T47D (cell line): ENCODE data around the gene CCDC89.
"Not testable (repeated sequence)": the region's sequence is repeated elsewhere in the genome, so short reads cannot be mapped to it uniquely, and the experiment has no call there.

Source experiments
- DNase-seq, 2 experiments: peaks; one replicate each; pipeline versions ENCODE4 v3.0.0 to v3.0.0-alpha.2; 2011 to 2012; ENCODE audit warnings: low read depth in 1 of 2, low spot score in 1 of 2
- JUND ChIP-seq: IDR thresholded peaks from 2 replicates; pipeline ENCODE4 v1.6.1; 2012; ENCODE audit warnings: low read depth
- in situ Hi-C: cut with HindIII; loops from 2 replicates; pipeline ENCODE4 v1.10.0; 2016; ENCODE audit warnings: low sequenced_read_pairs, low pct_unique_long_range_greater_than_20kb

CCDC89 gene

DNA sequence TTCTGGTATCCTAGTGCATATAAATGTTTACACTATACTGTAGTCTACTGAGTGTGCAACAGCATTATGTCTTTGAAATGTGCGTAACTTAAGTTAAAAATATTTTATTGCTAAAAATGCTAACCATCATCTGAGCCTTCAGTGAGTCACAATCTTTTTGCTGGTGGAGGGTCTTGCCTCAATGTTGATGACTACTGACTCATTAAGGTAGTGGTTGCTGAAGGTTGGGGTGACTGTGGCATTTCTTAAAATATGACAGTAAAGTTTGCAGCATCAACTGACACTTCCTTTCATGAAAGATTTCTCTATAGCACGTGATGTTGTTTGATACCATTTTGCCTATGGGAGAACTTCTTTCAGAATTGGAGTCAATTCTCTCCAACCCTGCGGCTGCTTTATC, 12.6 kb downstream of the CCDC89 start:
- no peak for DNase-seq
- in situ Hi-C loops = no loop called here
- TF ChIP-seq JUND = no peak

DNA sequence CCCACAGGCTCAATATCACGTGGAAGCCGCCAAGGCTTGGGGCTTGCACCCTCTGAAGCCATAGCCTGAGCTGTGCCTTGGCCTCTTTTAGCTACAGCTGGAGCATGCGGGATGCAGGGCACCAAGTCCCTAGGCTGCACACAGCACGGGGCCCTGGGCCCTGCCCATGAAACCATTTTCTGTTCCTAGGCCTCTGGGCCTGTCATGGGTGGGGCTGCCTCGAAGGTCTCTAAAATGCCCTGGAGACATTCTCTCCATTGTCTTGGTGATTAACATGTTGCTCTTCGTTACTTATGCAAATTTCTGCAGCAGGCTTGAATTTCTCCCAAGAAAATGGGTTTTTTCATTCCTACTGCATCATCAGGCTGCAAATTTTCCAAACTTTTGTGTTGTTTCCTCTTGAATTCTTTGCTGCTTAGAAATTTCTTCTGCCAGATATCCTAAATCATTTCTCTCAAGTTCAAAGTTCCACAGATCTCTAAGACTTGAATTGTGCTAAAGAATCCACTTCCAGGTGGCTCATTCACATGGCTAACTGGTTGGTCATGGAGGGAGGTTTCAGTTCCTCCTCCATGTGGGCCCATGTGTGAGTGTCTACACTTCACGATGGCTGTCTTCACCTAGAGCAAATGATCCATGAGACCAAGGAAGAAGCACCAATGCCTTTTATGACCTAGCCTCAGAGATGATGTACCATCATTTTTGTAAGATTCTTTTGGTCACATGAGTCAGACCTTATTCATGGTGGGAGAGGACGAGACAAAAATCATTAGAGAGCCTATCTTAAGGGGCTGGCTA, 13.7 kb downstream of the CCDC89 start:
- no peak for DNase-seq
- in situ Hi-C loops = no loop called here
- no peak for TF ChIP-seq JUND

DNA sequence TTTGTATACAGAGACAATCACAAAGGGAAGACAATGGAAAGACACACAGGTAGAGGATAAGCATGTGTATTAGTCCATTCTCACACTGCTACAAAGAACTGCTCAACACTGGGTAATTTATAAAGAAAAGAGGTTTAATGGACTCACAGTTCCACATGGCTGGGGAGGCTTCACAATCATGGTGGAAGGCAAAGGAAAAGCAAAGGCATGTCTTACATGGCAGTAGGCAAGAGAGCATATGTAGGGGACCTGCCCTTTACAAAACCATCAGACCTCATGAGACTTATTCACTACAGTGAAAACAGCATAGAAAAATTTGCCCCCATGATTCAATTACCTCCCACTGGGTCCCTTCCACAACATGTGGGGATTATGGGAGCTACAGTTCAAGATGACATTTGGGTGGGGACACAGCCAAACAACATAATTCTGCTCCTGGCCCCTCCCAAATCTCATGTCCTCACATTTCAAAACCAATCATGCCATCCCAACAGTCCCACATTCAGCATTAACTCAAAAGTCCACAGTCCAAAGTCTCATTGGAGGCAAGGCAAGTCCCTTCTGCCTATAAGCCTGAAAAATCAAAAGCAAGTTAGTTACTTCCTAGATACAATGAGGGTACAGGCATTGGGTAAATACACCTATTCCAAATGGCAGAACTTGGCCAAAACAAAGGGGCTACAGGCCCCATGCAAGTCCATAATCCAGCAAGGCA, 14.9 kb downstream of the CCDC89 start:
- in situ Hi-C loops = not testable (repeated sequence)

DNA sequence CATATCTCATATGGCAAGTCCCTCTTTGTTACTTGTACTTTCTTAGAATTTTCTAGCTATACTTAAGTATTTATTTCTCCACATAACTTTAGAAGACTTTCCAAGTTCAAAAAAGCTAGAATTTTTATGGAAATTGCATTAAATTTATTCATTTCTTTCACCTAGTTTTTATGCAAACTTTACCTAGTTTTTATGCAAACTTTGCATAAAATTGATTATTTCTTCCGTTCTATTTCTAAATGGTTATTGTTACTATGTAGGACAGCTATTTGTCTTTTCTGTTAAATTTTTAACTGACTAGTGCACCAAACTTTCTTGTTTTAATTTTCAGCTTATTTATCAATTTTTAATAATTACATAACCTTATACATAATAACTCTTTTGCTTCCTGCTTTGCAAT, 17.8 kb downstream of the CCDC89 start:
- no peak for DNase-seq
- TF ChIP-seq JUND = no peak
- in situ Hi-C loops = no loop called here

More for the DNA sequence above, 14.9 kb downstream of the CCDC89 start:
- not testable (repeated sequence) for DNase-seq

DNA sequence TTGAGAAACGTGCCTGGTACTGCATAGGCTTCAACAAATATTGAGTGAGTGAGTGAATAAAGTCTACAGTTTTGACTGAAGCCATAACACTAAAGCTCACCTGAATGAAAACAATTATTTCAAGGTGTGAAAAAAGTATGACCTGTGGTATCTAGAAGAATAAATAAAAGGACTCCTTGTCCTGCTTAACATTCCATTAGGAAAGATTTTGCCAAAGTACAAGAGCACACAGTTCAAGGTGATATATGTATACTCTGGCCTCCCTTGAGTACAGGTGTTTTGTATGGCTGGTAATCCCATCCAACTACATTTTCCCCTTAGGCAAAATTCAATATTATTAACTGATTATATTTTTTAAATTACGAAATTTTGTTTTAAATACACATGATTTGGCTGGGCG, 19.3 kb downstream of the CCDC89 start:
- in situ Hi-C loops = no loop called here
- TF ChIP-seq JUND = no peak
- DNase-seq = no peak

DNA sequence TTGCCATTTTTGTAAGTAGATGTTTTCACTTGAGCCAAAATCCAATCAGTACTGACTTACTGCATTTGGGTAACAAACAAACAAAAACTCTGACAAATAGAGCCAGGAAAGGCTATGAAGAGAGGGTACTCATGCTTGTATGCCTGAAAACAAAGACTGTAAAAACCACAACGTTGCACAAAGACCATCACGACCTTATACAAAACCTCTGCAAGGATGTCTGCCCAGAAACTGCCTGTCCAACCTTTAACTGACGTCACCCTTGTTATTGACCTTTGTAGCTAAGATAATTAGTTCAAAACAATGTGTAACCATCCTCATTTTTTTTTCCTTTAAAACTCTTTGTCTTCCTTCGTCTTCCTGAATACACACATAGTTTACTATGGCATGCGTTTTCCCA, 20.3 kb downstream of the CCDC89 start:
- in situ Hi-C loops = no loop called here
- no peak for TF ChIP-seq JUND
- DNase-seq = no peak

DNA sequence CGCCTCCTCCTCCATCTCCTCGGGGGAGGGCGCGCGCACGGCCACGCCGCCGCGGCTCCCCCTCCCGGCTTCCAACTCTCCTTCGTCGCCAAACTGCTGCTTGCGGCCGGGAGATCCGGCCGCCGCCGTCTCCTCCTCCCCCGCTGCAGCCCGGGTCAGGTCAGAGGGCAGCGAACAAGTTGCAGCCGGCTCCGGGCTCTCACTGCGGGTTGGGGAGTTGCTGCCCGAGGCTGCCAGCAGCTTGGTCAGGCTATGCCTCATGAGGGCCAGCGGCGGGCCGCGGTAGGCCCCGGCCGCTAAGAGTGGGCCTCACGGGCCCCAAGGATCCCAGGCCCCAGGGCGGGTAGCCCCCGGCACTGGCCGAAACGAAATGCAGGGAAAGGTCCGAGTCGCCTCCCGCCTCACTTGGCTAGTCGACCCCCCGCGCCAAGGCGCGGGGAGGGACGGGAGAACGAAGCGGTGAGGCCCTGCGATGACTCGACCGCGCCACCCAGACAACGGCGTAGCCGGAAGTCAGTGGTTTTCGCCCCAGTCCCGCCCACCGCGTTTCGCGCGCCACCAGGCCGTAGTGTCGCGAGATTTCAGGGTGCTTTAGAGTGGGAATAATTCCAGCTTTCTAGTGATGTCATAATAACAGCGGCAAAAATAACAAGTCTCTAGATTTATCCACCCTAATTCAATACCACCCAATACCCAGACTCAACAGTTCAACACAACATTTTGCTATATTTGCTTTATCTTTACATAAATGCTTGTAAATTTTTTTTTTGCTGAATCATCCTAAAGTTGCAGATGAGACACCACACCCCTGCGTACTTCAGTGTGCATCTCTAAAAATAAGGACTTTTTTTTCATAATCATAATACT, 21.1 kb downstream of the CCDC89 start, which contains the start of gene CREBZF:
Gene CREBZF, minus strand, starts transcription at position 515 of the 867 bp plus-strand sequence. Its CDS starts 254 bp downstream, at position 261.
- in situ Hi-C loops = no loop called here
- DNase-seq = peak; percentile 95 to 97
- no peak for TF ChIP-seq JUND

DNA sequence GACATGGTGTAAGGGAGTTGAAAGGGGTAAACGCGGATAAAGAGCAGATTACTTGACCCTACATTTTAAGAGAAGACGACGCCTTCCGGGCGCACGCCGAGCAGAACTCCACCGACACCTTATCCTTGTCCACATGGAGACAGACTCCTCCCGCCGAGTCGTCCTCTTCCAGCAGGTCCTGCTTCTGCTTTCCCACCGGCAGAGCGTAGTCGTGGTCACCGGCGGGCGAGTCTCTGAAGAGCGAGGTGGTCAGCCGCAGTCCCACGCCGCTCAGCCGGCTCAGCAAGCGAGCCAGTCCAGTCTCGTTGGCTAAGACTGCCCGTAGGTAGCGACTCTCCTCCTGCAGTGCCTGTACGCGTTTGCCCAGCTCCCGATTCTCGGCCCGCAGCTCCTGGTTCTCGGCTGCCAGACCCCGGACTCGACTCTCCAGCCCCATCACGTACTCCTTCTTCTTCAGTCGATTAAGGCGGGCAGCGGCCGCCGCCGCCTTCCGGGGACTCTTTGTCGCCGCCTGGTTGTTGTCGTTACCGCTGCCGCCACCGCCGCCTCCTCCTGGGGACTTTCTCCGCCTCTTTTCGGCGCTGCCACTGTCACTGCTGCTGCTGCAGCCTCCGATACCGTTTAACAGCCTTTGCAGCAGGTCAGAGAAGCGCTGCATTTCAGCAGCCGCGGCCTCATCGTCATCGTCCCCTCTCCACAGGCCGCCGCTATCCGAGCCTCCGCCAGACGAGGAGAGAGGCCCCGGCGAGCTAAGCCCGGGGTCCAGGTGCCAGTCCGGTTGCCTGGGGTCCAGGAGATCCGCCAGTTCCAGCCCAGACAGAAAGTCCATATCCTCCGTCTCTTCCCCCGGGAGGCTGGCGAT, 22.0 kb downstream of the CCDC89 start:
- DNase-seq = peak; percentile 81 to 84
- in situ Hi-C loops = no loop called here
- no peak for TF ChIP-seq JUND

DNA sequence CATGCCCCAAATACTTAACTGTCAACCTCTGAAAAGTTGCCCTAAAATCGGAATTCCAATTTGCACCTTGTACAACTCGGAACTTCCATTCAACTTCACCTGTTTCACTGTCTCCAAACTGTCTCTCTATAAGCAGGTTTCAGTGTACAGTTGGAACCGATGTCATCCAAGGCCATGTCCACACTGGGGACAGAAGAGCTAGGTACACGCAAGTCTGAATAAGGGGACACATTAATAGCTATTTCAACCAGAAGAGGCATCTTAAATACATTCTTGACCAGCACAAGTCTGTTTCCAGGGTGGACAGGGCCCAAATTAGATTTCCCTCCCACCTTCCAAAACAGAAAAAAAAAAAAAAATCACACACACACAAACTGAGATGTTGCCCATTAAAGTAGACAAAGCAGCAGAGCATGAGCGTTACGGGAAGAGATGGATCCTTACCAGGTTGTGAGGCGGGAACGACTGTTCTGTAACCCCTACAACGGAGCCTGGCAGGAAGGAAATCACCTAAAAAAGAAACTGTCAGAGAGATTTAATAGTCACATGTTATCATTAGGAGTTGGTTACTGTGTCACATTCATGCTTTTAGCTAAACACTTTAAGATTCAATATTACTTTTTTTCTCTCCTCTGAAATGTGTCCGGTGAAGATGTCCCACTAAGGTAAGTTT, 22.8 kb downstream of the CCDC89 start:
- no peak for DNase-seq
- in situ Hi-C loops = no loop called here
- no peak for TF ChIP-seq JUND

DNA sequence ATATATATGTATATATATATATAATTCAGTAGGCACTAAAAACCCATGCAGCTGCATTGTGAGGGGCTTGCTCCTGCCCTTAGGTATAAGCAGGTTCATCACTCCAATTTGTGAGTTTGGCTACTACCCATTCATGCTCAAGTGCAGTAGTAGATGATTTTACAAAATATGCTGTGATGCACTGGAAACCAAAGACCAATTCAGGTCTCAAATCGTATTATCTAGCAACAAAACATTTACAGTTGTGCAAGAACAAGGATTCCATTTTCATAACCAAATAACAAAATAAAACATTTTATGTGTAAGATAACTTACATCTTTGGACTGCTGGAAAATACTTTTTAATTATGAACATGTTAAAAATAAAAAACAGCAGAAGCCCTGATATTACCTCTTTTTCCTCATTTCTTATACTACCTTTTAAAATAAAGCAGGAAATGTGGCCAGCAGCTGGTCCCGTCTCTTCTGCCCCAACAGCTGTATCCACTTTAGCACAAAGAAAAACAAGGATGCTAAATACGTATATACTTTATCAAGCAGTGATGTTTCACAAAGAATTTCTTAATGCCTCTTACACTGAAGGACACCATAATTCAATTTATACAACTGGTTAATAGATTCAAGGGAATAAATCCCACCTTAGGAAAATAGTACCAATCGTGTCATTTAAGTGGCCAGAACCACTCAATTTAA, 23.9 kb downstream of the CCDC89 start:
- no peak for DNase-seq
- no peak for TF ChIP-seq JUND
- in situ Hi-C loops = no loop called here

DNA sequence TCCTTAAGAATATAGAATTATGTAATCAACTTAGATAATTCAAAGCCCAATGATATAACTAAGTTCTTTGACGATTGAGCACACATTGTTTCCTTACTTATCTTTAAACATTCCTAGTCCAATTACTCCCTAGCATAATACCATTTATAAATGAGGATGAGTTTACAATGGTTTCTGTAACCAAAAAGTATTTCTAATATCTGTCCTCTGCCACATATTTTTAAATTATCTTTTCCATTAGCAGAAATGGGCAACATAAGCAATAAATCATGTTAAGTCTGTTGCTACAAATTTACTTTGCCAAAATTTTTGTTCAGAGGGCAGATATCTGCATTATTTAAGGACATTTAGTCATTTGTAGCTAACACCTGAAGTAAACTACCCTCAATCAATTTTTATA, 27.8 kb downstream of the CCDC89 start:
- in situ Hi-C loops = no loop called here
- DNase-seq = no peak
- no peak for TF ChIP-seq JUND
